ENCODE results near the gene MCC.

Gene MCC

GRCh38 chr5:113190347-113190746 is 297.9 kb downstream of the MCC start:
- H3K9me3 ChIP-seq (ENCODE audit: control insufficient read depth in 1 of 2, low read length in 2 of 2) = peaks cover 0 to 4% of the 10 kb centered on the region in 2 donors
- no peaks in the 10 kb centered on the region for H3K36me3 ChIP-seq (ENCODE audit: control insufficient read depth in 1 of 2, insufficient read depth in 2 of 2, low read length in 2 of 2)
- no peaks in the 10 kb centered on the region for H3K27me3 ChIP-seq (ENCODE audit: control insufficient read depth in 1 of 2, insufficient read depth in 2 of 2, low read length in 2 of 2)
- no peak overlapping the region for H3K27ac ChIP-seq (ENCODE audit: low read depth, low read length)
- no peaks in the 10 kb centered on the region for H3K4me1 ChIP-seq (ENCODE audit: control insufficient read depth in 1 of 2, insufficient read depth in 2 of 2, low read length in 2 of 2)
- no peak overlapping the region for H3K4me3 ChIP-seq (ENCODE audit: low read depth in 1 of 2, low read length in 2 of 2)
- no peak overlapping the region for H3K9ac ChIP-seq (ENCODE audit: low read depth in 1 of 2, low read length in 2 of 2)

- H3K27ac ChIP-seq (ENCODE audit: low read depth, low read length) = no peak overlapping the region
- H3K4me1 ChIP-seq (ENCODE audit: control insufficient read depth in 1 of 2, insufficient read depth in 2 of 2, low read length in 2 of 2) = no peaks in the 10 kb centered on the region
- no peaks in the 10 kb centered on the region for H3K27me3 ChIP-seq (ENCODE audit: control insufficient read depth in 1 of 2, insufficient read depth in 2 of 2, low read length in 2 of 2)
- H3K9ac ChIP-seq (ENCODE audit: low read depth in 1 of 2, low read length in 2 of 2) = no peak overlapping the region
- H3K4me3 ChIP-seq (ENCODE audit: low read depth in 1 of 2, low read length in 2 of 2) = no peak overlapping the region
- no peaks in the 10 kb centered on the region for H3K36me3 ChIP-seq (ENCODE audit: control insufficient read depth in 1 of 2, insufficient read depth in 2 of 2, low read length in 2 of 2)
- peaks cover 0 to 4% of the 10 kb centered on the region in 2 donors for H3K9me3 ChIP-seq (ENCODE audit: control insufficient read depth in 1 of 2, low read length in 2 of 2)
These were observed 299.0 kb downstream of the MCC start for GRCh38 chr5:113189291-113189690.

- no peaks in the 10 kb centered on the region for H3K36me3 ChIP-seq (ENCODE audit: control insufficient read depth in 1 of 2, insufficient read depth in 2 of 2, low read length in 2 of 2)
- peaks cover 0 to 4% of the 10 kb centered on the region in 2 donors for H3K9me3 ChIP-seq (ENCODE audit: control insufficient read depth in 1 of 2, low read length in 2 of 2)
- H3K27me3 ChIP-seq (ENCODE audit: control insufficient read depth in 1 of 2, insufficient read depth in 2 of 2, low read length in 2 of 2) = no peaks in the 10 kb centered on the region
- H3K4me3 ChIP-seq (ENCODE audit: low read depth in 1 of 2, low read length in 2 of 2) = no peak overlapping the region
- H3K4me1 ChIP-seq (ENCODE audit: control insufficient read depth in 1 of 2, insufficient read depth in 2 of 2, low read length in 2 of 2) = no peaks in the 10 kb centered on the region
- H3K27ac ChIP-seq (ENCODE audit: low read depth, low read length) = no peak overlapping the region
- H3K9ac ChIP-seq (ENCODE audit: low read depth in 1 of 2, low read length in 2 of 2) = no peak overlapping the region
These were observed 299.8 kb downstream of the MCC start for GRCh38 chr5:113188436-113188835.

- Histone ChIP-seq H3K4me1 (ENCODE audit: control insufficient read depth in 1 of 2, insufficient read depth in 2 of 2, low read length in 2 of 2) (no peaks in the 10 kb centered on the region), H3K9me3 (ENCODE audit: control insufficient read depth in 1 of 2, low read length in 2 of 2) (peaks cover 0 to 4% of the 10 kb centered on the region in 2 donors), H3K4me3 (ENCODE audit: low read depth in 1 of 2, low read length in 2 of 2) (no peak overlapping the region), H3K27ac (ENCODE audit: low read depth, low read length) (no peak overlapping the region), H3K36me3 (ENCODE audit: control insufficient read depth in 1 of 2, insufficient read depth in 2 of 2, low read length in 2 of 2) (no peaks in the 10 kb centered on the region), H3K9ac (ENCODE audit: low read depth in 1 of 2, low read length in 2 of 2) (no peak overlapping the region), H3K27me3 (ENCODE audit: control insufficient read depth in 1 of 2, insufficient read depth in 2 of 2, low read length in 2 of 2) (no peaks in the 10 kb centered on the region)
These were observed 300.3 kb downstream of the MCC start for GRCh38 chr5:113187906-113188305.

- Histone ChIP-seq H3K4me3 (ENCODE audit: low read depth in 1 of 2, low read length in 2 of 2) (no peak overlapping the region), H3K4me1 (ENCODE audit: control insufficient read depth in 1 of 2, insufficient read depth in 2 of 2, low read length in 2 of 2) (no peaks in the 10 kb centered on the region), H3K27ac (ENCODE audit: low read depth, low read length) (no peak overlapping the region), H3K27me3 (ENCODE audit: control insufficient read depth in 1 of 2, insufficient read depth in 2 of 2, low read length in 2 of 2) (no peaks in the 10 kb centered on the region), H3K9ac (ENCODE audit: low read depth in 1 of 2, low read length in 2 of 2) (no peak overlapping the region), H3K9me3 (ENCODE audit: control insufficient read depth in 1 of 2, low read length in 2 of 2) (no peaks in the 10 kb centered on the region), H3K36me3 (ENCODE audit: control insufficient read depth in 1 of 2, insufficient read depth in 2 of 2, low read length in 2 of 2) (no peaks in the 10 kb centered on the region)
These were observed 302.2 kb downstream of the MCC start for GRCh38 chr5:113186061-113186460.

- H3K4me3 ChIP-seq (ENCODE audit: low read depth in 1 of 2, low read length in 2 of 2) = no peak overlapping the region
- H3K4me1 ChIP-seq (ENCODE audit: control insufficient read depth in 1 of 2, insufficient read depth in 2 of 2, low read length in 2 of 2) = no peaks in the 10 kb centered on the region
- no peaks in the 10 kb centered on the region for H3K9me3 ChIP-seq (ENCODE audit: control insufficient read depth in 1 of 2, low read length in 2 of 2)
- no peak overlapping the region for H3K27ac ChIP-seq (ENCODE audit: low read depth, low read length)
- no peaks in the 10 kb centered on the region for H3K27me3 ChIP-seq (ENCODE audit: control insufficient read depth in 1 of 2, insufficient read depth in 2 of 2, low read length in 2 of 2)
- no peaks in the 10 kb centered on the region for H3K36me3 ChIP-seq (ENCODE audit: control insufficient read depth in 1 of 2, insufficient read depth in 2 of 2, low read length in 2 of 2)
- H3K9ac ChIP-seq (ENCODE audit: low read depth in 1 of 2, low read length in 2 of 2) = no peak overlapping the region
These were observed 304.6 kb downstream of the MCC start for GRCh38 chr5:113183694-113184093.

- Histone ChIP-seq H3K9ac (ENCODE audit: low read depth in 1 of 2, low read length in 2 of 2) (no peak overlapping the region), H3K4me3 (ENCODE audit: low read depth in 1 of 2, low read length in 2 of 2) (no peak overlapping the region), H3K27ac (ENCODE audit: low read depth, low read length) (no peak overlapping the region), H3K9me3 (ENCODE audit: control insufficient read depth in 1 of 2, low read length in 2 of 2) (no peaks in the 10 kb centered on the region), H3K27me3 (ENCODE audit: control insufficient read depth in 1 of 2, insufficient read depth in 2 of 2, low read length in 2 of 2) (no peaks in the 10 kb centered on the region), H3K36me3 (ENCODE audit: control insufficient read depth in 1 of 2, insufficient read depth in 2 of 2, low read length in 2 of 2) (no peaks in the 10 kb centered on the region), H3K4me1 (ENCODE audit: control insufficient read depth in 1 of 2, insufficient read depth in 2 of 2, low read length in 2 of 2) (no peaks in the 10 kb centered on the region)
These were observed 305.5 kb downstream of the MCC start for GRCh38 chr5:113182658-113183344.

- H3K27me3 ChIP-seq (ENCODE audit: control insufficient read depth in 1 of 2, insufficient read depth in 2 of 2, low read length in 2 of 2) = no peaks in the 10 kb centered on the region
- no peak overlapping the region for H3K9ac ChIP-seq (ENCODE audit: low read depth in 1 of 2, low read length in 2 of 2)
- H3K27ac ChIP-seq (ENCODE audit: low read depth, low read length) = no peak overlapping the region
- no peak overlapping the region for H3K4me3 ChIP-seq (ENCODE audit: low read depth in 1 of 2, low read length in 2 of 2)
- H3K36me3 ChIP-seq (ENCODE audit: control insufficient read depth in 1 of 2, insufficient read depth in 2 of 2, low read length in 2 of 2) = no peaks in the 10 kb centered on the region
- H3K9me3 ChIP-seq (ENCODE audit: control insufficient read depth in 1 of 2, low read length in 2 of 2) = no peaks in the 10 kb centered on the region
- H3K4me1 ChIP-seq (ENCODE audit: control insufficient read depth in 1 of 2, insufficient read depth in 2 of 2, low read length in 2 of 2) = no peaks in the 10 kb centered on the region
These were observed 306.3 kb downstream of the MCC start for GRCh38 chr5:113181853-113182490.

GRCh38 chr5:113181409-113181808 is 306.8 kb downstream of the MCC start:
- Histone ChIP-seq H3K27ac (ENCODE audit: low read depth, low read length) (no peak overlapping the region), H3K9me3 (ENCODE audit: control insufficient read depth in 1 of 2, low read length in 2 of 2) (no peaks in the 10 kb centered on the region), H3K27me3 (ENCODE audit: control insufficient read depth in 1 of 2, insufficient read depth in 2 of 2, low read length in 2 of 2) (no peaks in the 10 kb centered on the region), H3K4me1 (ENCODE audit: control insufficient read depth in 1 of 2, insufficient read depth in 2 of 2, low read length in 2 of 2) (no peaks in the 10 kb centered on the region), H3K36me3 (ENCODE audit: control insufficient read depth in 1 of 2, insufficient read depth in 2 of 2, low read length in 2 of 2) (no peaks in the 10 kb centered on the region), H3K9ac (ENCODE audit: low read depth in 1 of 2, low read length in 2 of 2) (no peak overlapping the region), H3K4me3 (ENCODE audit: low read depth in 1 of 2, low read length in 2 of 2) (no peak overlapping the region)

GRCh38 chr5:113179156-113179555 is 309.1 kb downstream of the MCC start:
- Histone ChIP-seq H3K27ac (ENCODE audit: low read depth, low read length) (no peak overlapping the region), H3K9me3 (ENCODE audit: control insufficient read depth in 1 of 2, low read length in 2 of 2) (no peaks in the 10 kb centered on the region), H3K27me3 (ENCODE audit: control insufficient read depth in 1 of 2, insufficient read depth in 2 of 2, low read length in 2 of 2) (no peaks in the 10 kb centered on the region), H3K4me1 (ENCODE audit: control insufficient read depth in 1 of 2, insufficient read depth in 2 of 2, low read length in 2 of 2) (no peaks in the 10 kb centered on the region), H3K4me3 (ENCODE audit: low read depth in 1 of 2, low read length in 2 of 2) (no peak overlapping the region), H3K36me3 (ENCODE audit: control insufficient read depth in 1 of 2, insufficient read depth in 2 of 2, low read length in 2 of 2) (no peaks in the 10 kb centered on the region), H3K9ac (ENCODE audit: low read depth in 1 of 2, low read length in 2 of 2) (no peak overlapping the region)

Measured in duodenal mucosa (tissue), 2 donors.